Calu3 (cell line): ENCODE measurements around the gene HOXB13. TPM values are rescaled to one million over a fixed set of nuclear protein-coding genes. Genes with fewer than 3 reads are reported as not detected.

Experiments used
- Bru-seq: library from RNA; stranded (reverse); fragments of 400-500 nt; gene quantifications from one replicate; lab custom pipeline; 2021; lab: Mats Ljungman, UMichigan
- BruChase-seq, 2 experiments: library from RNA; stranded (reverse); fragments of 400-500 nt; gene quantifications; one replicate each; lab custom pipeline; 2021; lab: Mats Ljungman, UMichigan
- BruUV-seq: library from RNA; stranded (reverse); fragments of 400-500 nt; replicated peaks from 2 replicates; lab custom pipeline; 2021; lab: Mats Ljungman, UMichigan
- CTCF ChIA-PET: fragments of 300-600 bp; sonication (Branson Sonifier 250); formaldehyde crosslinking; loops from one replicate; lab custom pipeline; 2022; ENCODE audit warnings: antibody characterized with exemption; lab: Charles Lee
- DNase-seq: peaks from one replicate; pipeline ENCODE4 v3.0.0; 2022
- H3K27ac Mint-ChIP-seq: one replicate; pipeline ENCODE4 v1.8.0; 2022; ENCODE audit warnings: mixed read lengths; ENCODE audit not compliant: unreplicated experiment
- H3K27me3 Mint-ChIP-seq: one replicate; pipeline ENCODE4 v1.8.0; 2022; ENCODE audit warnings: mixed read lengths; ENCODE audit not compliant: unreplicated experiment
- H3K36me3 Mint-ChIP-seq: one replicate; pipeline ENCODE4 v1.8.0; 2022; ENCODE audit warnings: mild to moderate bottlenecking, moderate library complexity, mixed read lengths; ENCODE audit not compliant: insufficient read depth, unreplicated experiment
- H3K4me1 Mint-ChIP-seq: one replicate; pipeline ENCODE4 v1.8.0; 2022; ENCODE audit warnings: mild to moderate bottlenecking, low read depth, mixed read lengths; ENCODE audit not compliant: unreplicated experiment
- H3K4me3 Mint-ChIP-seq: one replicate; pipeline ENCODE4 v1.8.0; 2022; ENCODE audit warnings: mild to moderate bottlenecking, low read depth, moderate library complexity, mixed read lengths; ENCODE audit not compliant: unreplicated experiment
- H3K9me3 Mint-ChIP-seq: one replicate; pipeline ENCODE4 v1.8.0; 2022; ENCODE audit warnings: low read depth, mixed read lengths; ENCODE audit not compliant: unreplicated experiment
- CTCF ChIP-seq: fragments of 200-600 bp; IDR thresholded peaks from one replicate; pipeline ENCODE4 v1.8.0; 2022; ENCODE audit warnings: antibody characterized with exemption; ENCODE audit not compliant: unreplicated experiment
- intact Hi-C: fragments of 100-400 bp; cut with micrococcal nuclease; formaldehyde crosslinking; loops from one replicate; pipeline ENCODE4 v1.10.0; 2022; ENCODE audit not compliant: unreplicated experiment
- long read RNA-seq: library from polyadenylated mRNA; stranded (forward); transcript quantifications from one replicate; pipeline ENCODE4 v2.0.0, GENCODE V29; 2022
- total RNA-seq: library from RNA; stranded (reverse); gene quantifications from 2 replicates; pipeline ENCODE4 v1.2.3, GENCODE V29; 2022

The HOXB13 gene
- total RNA-seq (1.1 and 1.9 TPM in 2 replicates), Bru-seq, nascent RNA (percentile 26 among the genes with signal in this experiment), BruChase-seq, experiment 1, labeled RNA remaining after a 6-hour chase (percentile 43 among the genes with signal in this experiment), BruChase-seq, experiment 2, labeled RNA remaining after a 2-hour chase (percentile 35 among the genes with signal in this experiment)
- long read RNA-seq, transcript HOXB13-201 (2 exons, 3,467 nt): major isoform, 7 of 10 reads
- long read RNA-seq, partial matches to known transcripts: 0 of 10 reads
- long read RNA-seq, other reads (novel, unspliced or antisense): 3 of 10 reads

GRCh38 chr17:48728232-48729231 is at the start of gene HOXB13:
Gene HOXB13 (minus strand): TSS chr17:48728750. CDS start chr17:48728593, 157 bp downstream.
- Mint-ChIP-seq H3K4me3 (peak within 1 kb of the TSS; percentile 70), H3K9me3 (no peaks in the 10 kb centered on the region), H3K27me3 (peaks cover 76% of the 10 kb centered on the region), H3K36me3 (peaks cover 14% of the 10 kb centered on the region), H3K27ac (peak within 1 kb of the TSS; percentile 57), H3K4me1 (peaks cover 26% of the 10 kb centered on the region)
- TF ChIP-seq CTCF: no peak
- BruUV-seq: no TSS peak
- intact Hi-C loops: loop anchor here (1.0 kb wide), 1 partner anchor 150 kb away; no protein-coding TSS in a partner anchor
- DNase-seq: peak; percentile 70
- CTCF ChIA-PET: interaction anchor here (0.6 to 2.2 kb wide), 14 partner anchors 10 to 304 kb away, joined by 3 to 14 read pairs (median 4); no protein-coding TSS in a partner anchor

- Mint-ChIP-seq H3K9me3 (no peaks in the 10 kb centered on the region), H3K36me3 (no peaks in the 10 kb centered on the region), H3K27me3 (peaks cover 9% of the 10 kb centered on the region), H3K4me3 (no peak overlapping the region), H3K27ac (no peak overlapping the region), H3K4me1 (no peaks in the 10 kb centered on the region)
- DNase-seq: no peak
- no TSS peak for BruUV-seq
- CTCF ChIA-PET: no interaction called here
- no peak for TF ChIP-seq CTCF
- intact Hi-C loops: no loop called here
Observed at GRCh38 chr17:48776602-48777001, 48.1 kb upstream of the HOXB13 start.

GRCh38 chr17:48773245-48773644 is 44.7 kb upstream of the HOXB13 start:
- intact Hi-C loops: no loop called here
- no peak overlapping the region for H3K27ac Mint-ChIP-seq
- TF ChIP-seq CTCF: no peak
- no peak for DNase-seq
- H3K9me3 Mint-ChIP-seq: no peaks in the 10 kb centered on the region
- H3K36me3 Mint-ChIP-seq: no peaks in the 10 kb centered on the region
- no peak overlapping the region for H3K4me3 Mint-ChIP-seq
- peaks cover 35% of the 10 kb centered on the region for H3K27me3 Mint-ChIP-seq
- CTCF ChIA-PET: interaction anchor here (0.7 kb wide), 2 partner anchors 11 to 555 kb away, joined by 3 to 4 read pairs; no protein-coding TSS in a partner anchor
- no TSS peak for BruUV-seq
- H3K4me1 Mint-ChIP-seq: no peaks in the 10 kb centered on the region

- H3K4me3 Mint-ChIP-seq: no peak overlapping the region
Observed at GRCh38 chr17:48770954-48771353, 42.4 kb upstream of the HOXB13 start.

More at GRCh38 chr17:48770954-48771353, 42.4 kb upstream of the HOXB13 start:
- Mint-ChIP-seq H3K27me3 (peaks cover 35% of the 10 kb centered on the region), H3K9me3 (no peaks in the 10 kb centered on the region), H3K27ac (no peak overlapping the region), H3K4me1 (no peaks in the 10 kb centered on the region), H3K36me3 (no peaks in the 10 kb centered on the region)
- no peak for DNase-seq
- intact Hi-C loops: no loop called here
- BruUV-seq: no TSS peak
- CTCF ChIA-PET: no interaction called here
- no peak for TF ChIP-seq CTCF
